ENCODE data around the gene CXADR.
A peak's percentile ranks its signal among the peaks of the same experiment; 100 is the strongest.

Gene CXADR

DNA sequence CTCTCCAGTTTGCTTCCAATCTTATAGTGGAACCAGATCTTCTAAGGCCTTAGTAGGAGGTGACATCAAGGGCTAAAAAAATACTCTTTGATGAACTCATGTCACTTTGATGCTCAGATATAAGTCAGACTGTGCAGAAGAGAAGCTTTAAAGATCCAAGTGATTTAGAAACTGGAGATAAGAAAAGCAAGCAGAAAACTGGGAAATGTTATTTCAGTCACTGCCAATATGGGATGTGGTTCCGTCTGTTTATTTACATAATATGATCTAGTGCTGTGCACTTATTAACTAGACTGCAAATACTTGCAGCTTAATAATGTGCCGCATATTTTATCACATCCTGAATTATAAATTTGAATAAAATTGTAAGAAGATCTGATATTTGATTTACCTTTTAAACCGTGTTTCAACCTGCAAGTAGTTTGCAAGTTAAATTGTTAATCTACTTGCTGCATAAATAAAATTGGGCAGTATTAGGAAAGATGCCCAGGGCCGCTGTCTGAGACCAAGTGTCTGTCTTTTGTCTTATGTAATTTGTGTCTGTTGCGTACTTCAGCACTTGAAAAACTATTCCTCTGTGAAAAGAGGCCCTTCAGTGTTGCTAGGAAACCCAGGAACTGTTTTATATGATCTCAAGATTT lies 29.6 kb downstream of the CXADR start:
- no peak for DNase-seq (ENCODE audit: low read depth)

DNA sequence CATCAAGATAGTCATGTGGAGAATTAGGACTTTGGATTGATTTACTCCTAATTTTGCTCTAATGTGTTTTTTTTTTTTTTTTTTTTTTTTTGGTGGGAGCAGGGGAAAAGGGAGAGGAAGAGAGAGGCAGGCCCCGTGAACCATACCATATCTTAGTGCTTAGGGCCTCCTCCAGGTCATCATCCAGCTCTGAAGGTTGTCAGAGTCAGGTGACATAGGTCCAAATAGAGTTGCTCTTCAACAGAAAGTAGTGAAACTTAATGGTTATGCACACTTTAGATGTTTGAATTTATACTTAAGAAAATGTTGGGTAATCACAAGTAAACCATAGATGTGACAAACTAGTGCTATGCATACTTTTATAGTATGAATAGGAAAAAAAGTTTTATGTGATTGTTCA lies 32.2 kb downstream of the CXADR start:
- no peak for DNase-seq (ENCODE audit: low read depth)

DNA sequence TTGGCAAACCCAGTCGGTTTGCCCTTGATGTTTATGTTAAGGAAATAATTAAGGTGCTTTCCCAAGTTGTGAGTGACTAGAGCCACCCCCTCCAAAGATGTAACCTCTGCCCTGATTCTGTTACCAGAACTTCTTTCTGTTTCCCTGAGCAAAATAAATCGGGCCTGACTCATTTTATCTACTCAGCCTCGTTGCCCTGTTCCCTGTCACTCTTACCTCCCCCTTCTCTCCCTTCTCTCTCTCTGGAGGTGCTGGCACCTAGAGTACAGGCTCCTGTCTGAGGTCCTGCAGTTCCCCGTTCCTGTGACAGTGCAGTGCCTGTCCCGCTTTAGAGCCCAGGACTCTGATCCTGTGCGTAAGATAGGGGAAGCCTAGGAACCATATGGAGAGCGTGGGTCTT lies 35.4 kb downstream of the CXADR start:
- no peak for DNase-seq (ENCODE audit: low read depth)

DNA sequence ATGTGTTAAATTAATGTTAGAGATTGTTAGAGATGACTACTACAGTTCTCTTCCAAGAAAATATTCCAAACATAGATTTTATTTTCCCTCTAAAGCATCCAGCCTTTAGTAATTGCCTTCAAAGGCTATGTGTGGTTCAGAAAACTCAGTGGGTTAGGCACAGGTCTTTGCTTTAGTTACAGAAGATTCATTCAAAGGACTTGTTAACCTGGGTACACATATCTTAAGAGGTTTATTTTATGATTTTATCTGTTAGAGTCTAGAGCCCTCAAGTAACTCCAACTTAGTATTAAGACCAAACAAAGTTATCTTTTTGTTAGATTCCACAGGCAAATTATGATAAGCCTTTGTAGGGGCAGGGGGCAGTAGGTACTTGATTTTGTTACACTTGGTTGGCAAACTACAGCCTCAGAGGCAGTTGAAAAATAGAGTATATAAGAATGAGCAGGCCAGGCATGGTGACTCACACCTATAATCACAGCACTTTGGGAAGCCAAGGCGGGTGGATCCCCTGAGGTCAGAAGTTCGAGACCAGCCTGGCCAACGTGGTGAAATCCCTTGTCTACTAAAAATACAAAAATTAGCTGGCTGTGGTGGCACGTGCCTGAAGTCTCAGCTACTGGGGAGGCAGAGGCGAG lies 37.9 kb downstream of the CXADR start:
- no peak for DNase-seq (ENCODE audit: low read depth)

DNA sequence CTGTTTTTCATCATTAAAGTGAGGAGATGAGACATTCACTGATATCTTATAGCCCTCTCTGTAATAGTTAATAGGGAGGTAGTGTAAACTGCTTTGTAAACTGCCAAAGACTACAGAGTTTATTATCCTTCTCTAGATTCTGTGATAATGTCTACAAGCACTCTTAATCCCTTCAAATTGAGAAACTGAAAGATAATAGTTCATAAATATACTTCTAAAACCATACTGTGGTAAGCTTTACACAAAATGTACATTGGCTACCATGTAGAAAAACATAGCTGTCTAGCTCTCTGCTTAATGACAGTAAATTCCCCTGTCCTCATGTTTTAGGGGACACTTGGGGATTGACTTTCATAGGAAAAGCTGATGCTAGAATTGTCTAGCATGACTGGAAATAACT lies 39.6 kb downstream of the CXADR start:
- no peak for DNase-seq (ENCODE audit: low read depth)

DNA sequence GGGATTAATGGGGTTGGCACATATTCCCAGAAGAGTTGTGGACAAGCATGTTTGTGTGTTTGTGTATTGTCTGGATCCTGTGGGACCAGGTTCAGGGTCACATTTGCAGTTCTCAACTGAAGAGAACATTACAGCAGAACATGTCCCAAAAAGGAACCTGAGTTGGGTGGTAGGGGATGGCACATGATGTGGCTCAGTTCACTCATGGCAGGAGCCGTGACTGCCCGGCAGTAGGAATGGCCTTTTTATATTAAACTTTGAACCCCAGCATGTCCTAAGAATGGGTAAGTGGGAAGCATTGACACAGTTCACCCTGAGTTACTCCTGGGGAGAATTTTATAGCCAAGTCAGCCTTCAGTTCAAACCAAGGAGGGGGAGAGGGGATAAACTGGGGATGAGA lies 41.3 kb downstream of the CXADR start:
- no peak for DNase-seq (ENCODE audit: low read depth)

DNA sequence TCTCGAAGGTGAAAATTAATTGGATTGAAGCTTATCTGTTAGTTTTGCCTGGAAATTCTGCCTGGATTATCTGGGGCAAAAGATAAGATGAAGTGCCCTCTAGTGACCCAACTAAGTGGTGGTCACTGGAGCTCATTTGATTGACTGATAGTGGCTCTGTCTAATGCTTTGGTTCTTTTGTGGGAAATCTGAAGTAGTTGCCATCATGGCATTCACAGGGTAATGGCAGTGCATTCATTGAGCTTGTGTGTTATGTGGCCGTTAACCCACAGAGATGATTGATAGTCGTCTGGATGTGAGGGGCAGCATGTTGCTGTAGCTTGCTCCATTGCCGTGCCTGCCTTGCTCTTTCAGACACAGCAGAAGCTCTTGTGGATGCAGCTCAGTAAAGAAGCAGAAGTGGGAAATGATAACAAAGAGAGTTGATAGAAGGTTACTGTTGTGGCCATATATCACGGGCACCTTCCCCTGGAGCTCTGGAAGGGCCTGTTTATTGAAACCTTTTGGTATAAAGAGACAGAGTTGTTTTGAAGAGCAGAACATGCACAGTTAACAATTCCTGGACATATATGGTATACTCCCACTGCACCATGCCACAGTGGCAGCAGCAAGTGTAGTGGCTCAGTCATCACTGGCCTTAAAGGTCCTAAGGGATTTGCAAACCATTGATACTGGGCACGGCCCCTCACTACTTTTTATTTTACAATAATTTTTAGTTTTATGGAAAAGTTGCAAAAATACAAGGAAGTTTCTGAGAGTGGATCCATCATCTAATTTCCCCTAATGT lies 42.0 kb downstream of the CXADR start:
- peak; percentile 15 for DNase-seq (ENCODE audit: low read depth)

DNA sequence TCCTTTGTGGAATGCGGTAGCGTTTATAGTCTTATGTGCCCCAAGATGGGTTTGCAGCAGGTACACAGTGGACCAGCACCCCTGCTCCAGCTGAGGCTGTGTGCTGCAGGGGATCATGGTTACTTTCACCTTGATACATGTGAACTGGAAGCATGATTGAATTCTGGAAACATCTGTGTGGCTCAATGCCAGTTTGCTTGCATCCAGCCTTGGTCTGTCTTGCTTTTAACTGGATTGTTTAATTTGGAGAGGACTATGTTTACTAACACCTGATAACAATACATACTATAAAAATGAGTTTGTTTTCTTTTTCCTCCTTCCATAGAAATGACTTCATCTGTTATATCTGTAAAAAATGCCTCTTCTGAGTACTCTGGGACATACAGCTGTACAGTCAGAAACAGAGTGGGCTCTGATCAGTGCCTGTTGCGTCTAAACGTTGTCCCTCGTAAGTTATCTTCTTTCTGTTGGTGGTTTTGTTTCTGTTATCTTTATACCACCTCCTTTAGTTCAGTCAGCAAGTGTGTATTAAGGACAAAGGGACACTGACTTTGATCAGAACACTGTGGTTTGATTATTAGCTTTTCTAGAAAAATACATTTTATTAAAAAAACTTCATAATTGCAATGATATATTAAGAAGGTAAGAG lies 47.7 kb downstream of the CXADR start:
- DNase-seq (ENCODE audit: low read depth) = no peak

DNA sequence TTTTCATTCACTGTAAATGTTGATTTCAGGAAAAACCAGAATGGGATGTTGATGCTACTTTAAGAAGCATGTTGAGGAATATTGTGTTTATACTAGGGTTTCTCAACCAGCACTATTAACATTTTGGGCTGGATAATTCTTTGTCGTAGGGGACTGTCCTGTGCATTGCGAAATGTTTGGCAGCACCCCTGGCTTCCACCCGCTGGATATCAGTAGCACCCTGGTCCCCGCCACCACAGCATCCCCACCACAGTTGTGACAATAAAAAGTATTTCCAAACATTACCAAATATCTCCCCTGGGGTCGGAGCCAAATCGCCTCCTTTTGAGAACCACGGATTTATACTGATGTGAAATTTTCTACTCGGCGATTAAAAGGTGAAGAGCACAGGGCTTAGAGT lies 57.9 kb downstream of the CXADR start:
- no peak for DNase-seq (ENCODE audit: low read depth)

DNA sequence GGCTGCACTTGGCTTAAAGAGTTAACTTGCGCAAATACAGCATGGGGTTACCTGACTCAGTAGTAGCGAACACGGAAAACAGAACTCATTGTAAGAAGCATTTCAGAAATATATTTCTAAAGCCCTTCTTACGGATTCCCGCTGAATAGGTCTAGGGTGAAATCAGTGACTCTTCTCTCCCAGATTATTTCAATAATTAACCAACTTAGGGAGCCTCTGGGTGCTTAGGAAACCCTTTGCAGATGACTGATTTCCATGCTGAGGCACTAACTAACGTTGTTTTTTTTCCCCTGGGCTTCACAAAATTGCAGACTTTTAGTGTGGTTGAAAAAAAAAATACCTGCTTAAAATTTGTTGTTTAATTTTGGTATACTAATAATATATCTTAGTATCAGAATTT lies 59.6 kb downstream of the CXADR start:
- DNase-seq (ENCODE audit: low read depth) = no peak

DNA sequence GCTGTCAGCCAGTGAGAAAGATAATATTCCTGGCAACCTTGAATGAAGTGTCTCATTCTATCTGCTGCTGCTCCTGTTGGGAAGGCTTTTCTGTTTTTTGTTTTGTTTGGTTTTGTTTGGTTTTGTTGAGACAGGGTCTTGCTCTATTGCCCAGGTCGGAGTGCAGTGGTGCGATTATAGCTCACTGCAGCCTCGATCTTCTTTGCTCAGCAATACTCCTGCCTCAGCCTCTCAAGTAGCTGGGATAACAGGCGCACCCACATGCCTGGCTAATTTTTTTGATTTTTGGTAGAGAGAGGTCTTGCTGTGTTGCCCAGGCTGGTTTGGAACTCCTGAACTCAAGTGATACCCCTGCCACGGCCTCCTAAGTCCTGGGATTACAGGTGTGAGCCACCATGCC lies 62.2 kb downstream of the CXADR start:
- DNase-seq (ENCODE audit: low read depth) = no peak

DNA sequence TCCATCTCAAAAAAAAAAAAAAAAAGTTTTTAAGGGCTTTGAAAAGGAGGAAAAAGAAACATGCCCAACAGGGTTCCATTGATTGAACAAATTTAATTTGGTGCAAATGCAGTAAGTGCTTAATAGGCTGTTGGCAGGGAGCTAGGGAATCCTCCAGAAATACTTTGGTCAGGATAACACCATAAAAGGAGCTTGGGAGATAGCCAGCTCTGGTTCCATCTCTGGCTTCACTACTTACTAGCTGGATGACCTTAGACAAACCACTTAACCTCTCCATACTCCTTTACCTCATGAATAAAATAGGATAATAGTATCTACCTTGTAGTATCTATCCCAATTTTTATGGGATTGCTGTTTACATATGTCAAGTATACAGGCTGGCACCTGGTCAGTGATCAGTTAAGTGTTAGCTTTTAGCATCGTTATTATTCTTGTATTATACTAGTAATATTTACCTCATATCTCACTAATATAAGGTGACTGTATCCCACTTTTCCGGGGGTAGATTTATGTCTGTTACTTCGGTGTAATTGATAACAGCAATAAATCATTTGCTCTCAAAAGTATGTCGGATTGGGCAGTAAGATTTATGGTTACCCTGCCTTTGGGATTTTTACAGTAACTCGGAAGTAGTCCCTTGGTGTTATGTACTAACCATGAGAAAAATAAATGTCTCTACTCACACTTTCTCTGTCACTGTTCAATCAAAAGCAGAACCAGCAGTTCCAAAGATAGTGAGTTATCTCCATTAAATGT lies 63.4 kb downstream of the CXADR start:
- DNase-seq (ENCODE audit: low read depth) = peak; percentile 8

DNA sequence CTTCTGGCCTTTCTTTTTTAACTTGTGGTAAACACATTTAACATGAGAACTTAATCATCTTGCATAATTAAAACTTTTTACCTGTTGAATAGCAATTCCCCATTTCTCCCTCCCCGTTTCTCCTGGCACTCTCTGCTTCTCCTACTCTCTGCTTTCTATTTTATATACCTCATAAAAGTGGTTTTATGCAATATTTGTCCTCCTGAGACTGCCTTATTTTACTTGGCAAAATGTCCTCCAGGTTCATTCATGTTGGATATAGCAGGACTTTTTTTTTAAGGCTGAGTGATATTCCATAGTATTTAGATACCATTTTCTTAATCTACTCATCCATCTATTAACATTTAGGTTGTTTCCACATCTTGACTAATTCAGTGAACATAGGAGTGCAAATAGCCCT lies 64.9 kb downstream of the CXADR start:
- DNase-seq (ENCODE audit: low read depth) = no peak

DNA sequence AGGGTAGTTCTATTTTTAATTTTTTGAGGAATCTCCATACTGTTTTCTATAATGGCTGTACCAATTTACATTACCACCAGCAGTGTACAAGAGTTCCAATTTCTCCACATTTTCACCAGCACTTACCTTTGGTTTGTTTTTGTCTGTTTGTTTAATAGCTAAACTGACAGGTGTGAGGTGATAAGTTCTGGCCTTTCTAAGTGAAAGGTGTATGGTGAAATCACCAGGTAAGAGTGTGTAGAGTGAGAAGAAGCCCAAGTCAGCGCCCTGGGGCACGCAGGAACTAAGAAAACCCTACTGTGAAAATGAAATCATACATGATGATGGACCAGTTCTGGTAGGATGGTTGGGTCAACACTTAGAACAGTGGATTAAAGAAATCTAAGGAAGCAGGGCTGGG lies 65.3 kb downstream of the CXADR start:
- no peak for DNase-seq (ENCODE audit: low read depth)

DNA sequence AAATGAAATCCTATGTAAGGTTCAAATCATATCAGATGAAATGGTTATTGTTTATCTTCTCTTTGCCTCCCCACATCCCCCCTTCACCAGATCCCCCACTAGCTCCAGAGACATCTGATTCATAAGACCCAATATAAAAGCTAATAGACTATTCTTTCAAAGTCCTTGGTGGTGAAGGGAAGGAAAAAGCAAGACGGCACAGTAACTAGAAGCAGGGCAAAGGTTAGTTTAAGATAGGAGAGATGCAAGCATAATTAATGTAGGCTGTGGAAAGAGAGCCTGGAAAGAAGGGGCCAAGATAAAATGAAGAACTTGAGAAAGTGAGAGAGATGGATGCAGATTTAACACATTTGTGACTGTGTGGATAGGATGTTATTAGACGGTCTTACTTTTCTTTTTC lies 66.0 kb downstream of the CXADR start:
- no peak for DNase-seq (ENCODE audit: low read depth)

DNA sequence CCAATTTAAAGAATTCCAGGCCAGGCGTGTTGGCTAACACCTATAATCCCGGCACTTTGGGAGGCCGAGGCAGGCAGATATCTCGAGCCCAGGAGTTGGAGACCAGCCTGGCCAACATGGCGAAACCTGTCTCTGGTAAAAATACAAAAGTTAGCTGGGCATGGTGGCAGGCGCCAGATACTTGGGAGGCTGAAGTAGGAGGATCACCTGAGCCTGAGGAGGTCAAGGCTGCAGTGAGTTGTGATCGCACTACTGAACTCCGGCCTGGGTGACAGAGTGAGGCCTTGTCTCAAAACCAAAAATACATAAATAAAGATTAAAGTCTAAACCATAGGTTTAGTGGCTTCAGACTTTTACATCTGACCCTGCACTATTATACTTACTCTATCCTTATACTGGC lies 67.5 kb downstream of the CXADR start:
- DNase-seq (ENCODE audit: low read depth) = no peak

DNA sequence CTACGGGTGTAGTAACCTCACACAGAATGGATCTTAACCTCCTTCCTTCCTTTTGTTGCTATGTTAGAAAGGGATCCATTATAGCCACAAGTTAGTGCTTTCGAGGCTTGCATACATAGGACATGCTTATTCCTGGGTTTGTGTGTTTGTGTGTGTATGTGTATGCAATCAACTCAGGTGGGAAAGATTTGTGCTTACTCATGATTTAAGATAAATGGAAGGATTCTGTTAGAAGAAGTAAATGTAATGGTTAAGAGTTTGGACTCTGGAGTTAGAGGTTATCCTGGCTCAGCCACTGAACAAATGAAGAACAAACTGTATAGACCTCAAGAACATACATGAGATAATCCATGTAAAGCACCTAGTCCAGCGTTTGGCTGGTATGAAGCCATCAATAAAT lies 71.1 kb downstream of the CXADR start:
- no peak for DNase-seq (ENCODE audit: low read depth)

DNA sequence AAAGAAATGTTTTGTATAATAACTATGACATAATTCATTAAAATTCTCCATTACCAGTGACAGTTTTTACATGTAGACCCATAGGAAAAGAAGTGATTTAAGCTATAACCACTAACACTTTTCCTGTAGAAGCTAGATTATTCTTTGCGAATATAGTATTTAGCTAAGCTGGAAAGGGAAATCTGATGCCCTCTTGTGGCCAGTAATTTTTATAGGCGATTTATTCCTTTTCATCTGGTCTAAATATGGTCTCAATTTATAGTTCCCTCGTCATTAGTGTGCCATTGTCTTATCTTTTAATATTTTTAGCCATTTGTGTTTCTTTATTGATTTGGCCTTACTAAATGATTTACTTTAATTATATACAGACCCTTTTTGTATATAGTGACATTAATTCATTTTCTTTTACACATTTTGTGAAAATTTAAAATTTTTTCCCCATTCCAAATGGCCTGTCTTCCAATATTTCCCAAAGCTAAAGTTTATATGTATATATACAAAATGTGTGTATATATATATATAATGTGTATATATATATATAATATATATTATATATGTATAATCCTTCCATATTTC lies 73.1 kb downstream of the CXADR start:
- peak; percentile 61 for DNase-seq (ENCODE audit: low read depth)

DNA sequence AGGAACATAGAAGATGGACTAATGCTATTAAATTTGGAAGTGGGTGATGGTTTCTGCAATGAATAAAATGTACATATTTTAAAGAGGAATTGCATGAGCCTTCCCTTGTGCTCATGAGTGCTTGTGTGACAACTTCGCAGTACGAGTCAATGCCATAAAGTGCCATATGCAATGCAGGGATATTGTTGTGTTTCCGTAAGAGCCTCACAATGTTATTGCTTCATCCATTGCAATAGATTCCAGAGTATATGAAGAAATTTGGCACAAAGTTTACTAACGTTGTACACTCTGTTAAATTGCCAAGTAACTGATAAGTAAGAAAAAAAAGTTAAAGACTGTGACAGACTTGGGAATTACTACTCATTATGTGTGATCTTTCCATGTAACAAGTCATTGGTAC lies 77.6 kb downstream of the CXADR start:
- no peak for DNase-seq (ENCODE audit: low read depth)

DNA sequence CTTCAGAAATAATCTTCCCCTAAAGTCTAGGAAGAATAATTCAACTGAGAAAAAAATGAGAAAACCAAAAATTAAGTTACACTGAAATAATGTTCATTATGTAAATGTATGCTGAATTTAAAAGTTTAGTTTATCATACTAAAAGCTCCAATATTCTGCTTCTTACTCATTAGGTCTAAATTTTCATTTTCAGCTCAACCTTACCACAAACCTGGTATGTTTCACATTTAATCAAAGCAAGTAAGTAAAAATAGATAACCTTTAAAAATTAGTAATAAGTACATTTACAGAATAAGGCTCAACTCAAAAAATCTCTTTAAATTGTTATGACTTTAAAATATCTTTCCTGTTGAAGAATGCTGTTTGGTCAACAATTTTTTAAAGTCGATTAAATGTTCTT lies 84.8 kb downstream of the CXADR start:
- DNase-seq (ENCODE audit: low read depth) = no peak

DNA sequence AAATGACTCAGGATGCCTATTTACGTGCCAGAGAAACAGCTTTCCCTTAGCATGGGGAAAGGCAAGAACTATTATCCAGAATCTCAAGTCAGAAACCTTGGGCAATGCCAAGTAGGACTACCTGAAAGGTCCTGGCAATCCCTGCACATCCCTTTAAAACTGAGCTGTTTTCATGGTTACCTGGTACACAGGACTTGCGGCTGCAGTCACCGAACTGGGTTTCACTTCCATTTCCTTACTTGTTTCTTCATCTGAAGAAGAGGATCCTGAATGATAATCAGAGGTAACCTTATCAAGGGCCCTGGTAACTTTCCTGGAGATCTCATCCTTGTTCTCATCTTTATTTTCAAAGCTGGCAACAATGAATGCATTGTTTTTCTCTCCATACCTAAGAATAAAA lies 85.6 kb downstream of the CXADR start:
- no peak for DNase-seq (ENCODE audit: low read depth)

DNA sequence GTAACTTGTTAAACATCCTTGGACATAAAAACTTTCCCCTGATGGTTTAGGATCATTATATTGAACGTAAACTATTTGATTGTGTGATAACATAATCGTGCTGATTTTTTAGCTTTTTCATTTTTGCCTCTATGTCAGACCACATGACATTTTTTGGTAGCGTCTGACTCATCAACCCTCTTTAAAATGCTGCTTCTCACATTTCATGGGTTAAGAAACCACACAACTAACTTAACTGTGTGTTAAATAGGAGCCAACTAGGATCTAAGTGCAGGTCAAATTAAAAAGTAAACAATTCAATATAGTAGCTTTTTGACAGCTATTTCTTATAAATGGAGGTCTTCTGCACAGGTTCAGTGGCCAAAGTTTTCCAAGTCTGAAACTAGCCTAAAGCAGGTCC lies 90.0 kb downstream of the CXADR start:
- peak; percentile 61 for DNase-seq (ENCODE audit: low read depth)
